SK-N-SH (cell line): ENCODE measurements around the gene CBLB. TPM values are rescaled to one million over a fixed set of nuclear protein-coding genes. Genes with fewer than 3 reads are reported as not detected.

Experiments
- CTCF ChIA-PET: fragments of 300-600, 350-600 bp; formaldehyde crosslinking; extraction: SDS; loops from one replicate; lab custom pipeline; 2021; lab: Yijun Ruan, JAX
- POLR2A ChIA-PET: fragments of 350-600 bp; sonication (Branson Sonifier 250); formaldehyde crosslinking; extraction: SDS; loops from one replicate; lab custom pipeline; 2020; ENCODE audit warnings: antibody characterized with exemption, inconsistent platforms; lab: Yijun Ruan, JAX
- DNase-seq: peaks from one replicate; pipeline ENCODE4 v3.0.0; 2012
- H2AFZ ChIP-seq: fragments of 200-600 bp; sonication (generic); 2 replicates; pipeline ENCODE4 v1.8.1; 2016; ENCODE audit warnings: antibody characterized with exemption, mild to moderate bottlenecking, low read depth
- H3F3A ChIP-seq: fragments of 200-600 bp; sonication (generic); replicated peaks from 2 replicates; pipeline ENCODE3; 2016; ENCODE audit warnings: antibody characterized with exemption, mild to moderate bottlenecking; ENCODE audit not compliant: insufficient read depth
- H3K27ac ChIP-seq, 2 experiments: fragments of 200-500 bp in 1 of 2; fragments of 200-600 bp in 1 of 2; sonication (Bioruptor generic) in 1 of 2; sonication (generic), shearing (Covaris generic) in 1 of 2; 2 replicates each; pipeline versions ENCODE4 v1.5.1 to v1.6.1; 2014 to 2016; ENCODE audit warnings: low read depth in 2 of 2, inconsistent platforms in 1 of 2, low read length in 1 of 2, mild to moderate bottlenecking in 1 of 2, mixed read lengths in 1 of 2
- H3K27me3 ChIP-seq: fragments of 200-600 bp; sonication (generic), shearing (Covaris generic); 2 replicates; pipeline ENCODE4 v1.6.1; 2016; ENCODE audit warnings: mixed run types; ENCODE audit not compliant: insufficient read depth
- H3K36me3 ChIP-seq, 2 experiments: fragments of 200-500 bp in 1 of 2; fragments of 200-600 bp in 1 of 2; sonication (Bioruptor generic) in 1 of 2; sonication (generic) in 1 of 2; replicated peaks in 1 of 2; 2 replicates each; pipeline versions ENCODE3 to v1.5.1; 2014 to 2016; ENCODE audit warnings: low read length in 1 of 2, mild to moderate bottlenecking in 1 of 2; ENCODE audit not compliant: insufficient read depth in 2 of 2, control insufficient read depth in 1 of 2
- H3K4me1 ChIP-seq, 2 experiments: fragments of 200-500 bp in 1 of 2; fragments of 200-600 bp in 1 of 2; sonication (Bioruptor generic) in 1 of 2; sonication (generic), shearing (Covaris generic) in 1 of 2; 2 replicates each; pipeline versions ENCODE4 v1.5.1 to v1.6.1; 2014 to 2016; ENCODE audit warnings: low read depth in 1 of 2, low read length in 1 of 2, mixed run types in 1 of 2; ENCODE audit not compliant: insufficient read depth in 2 of 2, control insufficient read depth in 1 of 2
- H3K4me2 ChIP-seq: fragments of 200-600 bp; sonication (generic), shearing (Covaris generic); 2 replicates; pipeline ENCODE4 v1.6.1; 2017; ENCODE audit warnings: mixed run types
- H3K4me3 ChIP-seq, 2 experiments: fragments of 200-500 bp in 1 of 2; fragments of 200-600 bp in 1 of 2; sonication (Bioruptor generic) in 1 of 2; sonication (generic), shearing (Covaris generic) in 1 of 2; 2 replicates each; pipeline versions ENCODE4 v1.5.1 to v1.8.1; 2014 to 2016; ENCODE audit warnings: low read depth in 2 of 2, inconsistent platforms in 1 of 2, low read length in 1 of 2, mild to moderate bottlenecking in 1 of 2, mixed read lengths in 1 of 2, moderate library complexity in 1 of 2
- H3K79me2 ChIP-seq: fragments of 200-600 bp; sonication (generic); 2 replicates; pipeline ENCODE4 v1.8.1; 2017; ENCODE audit warnings: mild to moderate bottlenecking; ENCODE audit not compliant: insufficient read depth
- H3K9ac ChIP-seq: fragments of 200-600 bp; sonication (generic); 2 replicates; pipeline ENCODE4 v1.6.1; 2017; ENCODE audit warnings: mixed run types
- H3K9me2 ChIP-seq: fragments of 200-600 bp; sonication (generic); 2 replicates; pipeline ENCODE4 v1.6.1; 2017; ENCODE audit warnings: mixed run types
- H3K9me3 ChIP-seq: fragments of 200-600 bp; sonication (generic); 2 replicates; pipeline ENCODE4 v1.6.1; 2017; ENCODE audit warnings: mixed run types, mild to moderate bottlenecking, moderate library complexity
- H4K20me1 ChIP-seq: fragments of 200-600 bp; sonication (generic); 2 replicates; pipeline ENCODE4 v1.6.1; 2017; ENCODE audit warnings: mild to moderate bottlenecking, mixed run types; ENCODE audit not compliant: insufficient read depth
- CTCF ChIP-seq: fragments of 200-600 bp; sonication (generic); IDR thresholded peaks from 2 replicates; pipeline ENCODE4 v1.6.1; 2017; ENCODE audit warnings: antibody characterized with exemption, mild to moderate bottlenecking, moderate library complexity
- ELF1 ChIP-seq: IDR thresholded peaks from 2 replicates; pipeline ENCODE4 v1.4.0; 2012
- EZH2phosphoT487 ChIP-seq: fragments of 200-600 bp; sonication (generic); IDR thresholded peaks from 2 replicates; pipeline ENCODE4 v1.6.1; 2017; ENCODE audit warnings: low read depth, mixed run types, mild to moderate bottlenecking, antibody characterized with exemption, moderate library complexity, borderline replicate concordance
- FOSL2 ChIP-seq: IDR thresholded peaks from 2 replicates; pipeline ENCODE4 v1.4.0; 2012; ENCODE audit warnings: low read depth, mild to moderate bottlenecking, moderate library complexity, borderline replicate concordance
- FOXJ3 ChIP-seq: sonication (generic); formaldehyde crosslinking; IDR thresholded peaks from 2 replicates; pipeline ENCODE4 v1.5.1; 2020; ENCODE audit warnings: mild to moderate bottlenecking, missing genetic modification reagents
- FOXM1 ChIP-seq: IDR thresholded peaks from 2 replicates; pipeline ENCODE4 v1.4.0; 2012; ENCODE audit warnings: low read depth, mild to moderate bottlenecking
- GATA2 ChIP-seq: sonication (generic); formaldehyde crosslinking; IDR thresholded peaks from 2 replicates; pipeline ENCODE4 v1.5.0; 2020; ENCODE audit warnings: mild to moderate bottlenecking, missing genetic modification reagents
- JUND ChIP-seq: IDR thresholded peaks from 2 replicates; pipeline ENCODE4 v1.4.0; 2012
- MEF2A ChIP-seq: IDR thresholded peaks from 2 replicates; pipeline ENCODE4 v1.4.0; 2012; ENCODE audit warnings: low read depth, borderline replicate concordance
- MXI1 ChIP-seq: IDR thresholded peaks from 2 replicates; pipeline ENCODE4 v1.6.1; 2012; ENCODE audit warnings: mild to moderate bottlenecking, low read depth, low read length, improper control_type of control experiment
- RAD21 ChIP-seq: IDR thresholded peaks from 2 replicates; pipeline ENCODE4 v1.6.1; 2012; ENCODE audit warnings: mild to moderate bottlenecking, low read length
- REST ChIP-seq: IDR thresholded peaks from 2 replicates; pipeline ENCODE4 v1.6.1; 2012; ENCODE audit warnings: mild to moderate bottlenecking, low read depth, low read length, moderate library complexity
- SMC3 ChIP-seq: IDR thresholded peaks from 2 replicates; pipeline ENCODE4 v1.6.1; 2012; ENCODE audit warnings: low read depth, low read length, improper control_type of control experiment
- TAF1 ChIP-seq: IDR thresholded peaks from 2 replicates; pipeline ENCODE4 v1.6.1; 2012; ENCODE audit warnings: low read depth, mild to moderate bottlenecking, low read length, moderate library complexity, borderline replicate concordance
- TCF12 ChIP-seq: IDR thresholded peaks from 2 replicates; pipeline ENCODE4 v1.4.0; 2012
- WGBS: methylation state at CpG from one replicate; pipeline ENCODE4 v1.1.6; 2017; ENCODE audit warnings: low lambda C conversion rate; 5-methylcytosine and 5-hydroxymethylcytosine counted together
- polyA plus RNA-seq, 3 experiments: library from polyadenylated mRNA; depleted of rRNA; stranded (reverse); fragments of >200 nt; gene quantifications; 2 replicates each; pipeline ENCODE4 v1.2.3, GENCODE V29; 2012

The CBLB gene
- polyA plus RNA-seq, 1 of the 3 experiments (the other 2 are of a cell fraction) = 4.4 TPM

- TF ChIP-seq TAF1 = no peak
- TF ChIP-seq RAD21 = no peak
- no peak for TF ChIP-seq EZH2phosphoT487
Observed at GRCh38 chr3:105688821-105689220, 180.0 kb downstream of the CBLB start (continued).

GRCh38 chr3:105686278-105686897 lies 182.4 kb downstream of the CBLB start:
- H2AFZ ChIP-seq = peak overlapping the region; percentile 72

GRCh38 chr3:105679951-105680350 lies 188.9 kb downstream of the CBLB start:
- no peak for TF ChIP-seq TCF12
- TF ChIP-seq FOXM1 = no peak
- no peak for TF ChIP-seq JUND
- no peak for TF ChIP-seq MEF2A
- TF ChIP-seq SMC3 = no peak
- TF ChIP-seq FOSL2 = no peak
- TF ChIP-seq MXI1 = no peak
- no peak for TF ChIP-seq GATA2 (CRISPR knock-in tag)
- no peak for TF ChIP-seq REST
- no peak for TF ChIP-seq FOXJ3 (CRISPR knock-in tag)
- ChIA-PET CTCF (interaction anchor here (1.8 kb wide), 1 partner anchor 930 kb away, joined by 7 read pairs; no protein-coding TSS in a partner anchor), POLR2A (no interaction called here)
- Histone ChIP-seq H3K9me2 (no peaks in the 10 kb centered on the region), H4K20me1 (no peaks in the 10 kb centered on the region), H3F3A (peaks cover 19% of the 10 kb centered on the region), H3K9ac (no peak overlapping the region), H3K4me3 (no peak overlapping the region), H2AFZ (no peak overlapping the region), H3K36me3 (peaks cover 36 to 74% of the 10 kb centered on the region in 2 experiments), H3K9me3 (no peaks in the 10 kb centered on the region), H3K4me2 (no peak overlapping the region), H3K27me3 (no peaks in the 10 kb centered on the region), H3K27ac (no peak overlapping the region), H3K79me2 (no peaks in the 10 kb centered on the region), H3K4me1 (no peaks in the 10 kb centered on the region)
- 95% methylated on average over 2 of the region's 2 CpGs for WGBS
- no peak for DNase-seq

More at GRCh38 chr3:105686278-105686897, 182.4 kb downstream of the CBLB start:
- H3F3A ChIP-seq = peaks cover 9% of the 10 kb centered on the region
- H3K4me3 ChIP-seq = no peak overlapping the region; a peak in 1 of 4 replicates
- H3K36me3 ChIP-seq = peaks cover 9 to 34% of the 10 kb centered on the region in 2 experiments
- TF ChIP-seq CTCF (peak; percentile 89), ELF1 (no peak), SMC3 (peak; percentile 59), RAD21 (peak; percentile 85), FOXM1 (no peak), JUND (no peak), FOXJ3 (CRISPR knock-in tag) (no peak), TCF12 (no peak)
- no peak overlapping the region for H3K27ac ChIP-seq
- CTCF ChIA-PET = interaction anchor here (0.7 to 2.6 kb wide), 8 partner anchors 15 to 1176 kb away, joined by 3 to 20 read pairs (median 4); no protein-coding TSS in a partner anchor
- H3K4me2 ChIP-seq = no peak overlapping the region
- no peak overlapping the region for H3K9ac ChIP-seq
- H3K4me1 ChIP-seq = peaks cover 0 to 25% of the 10 kb centered on the region in 2 experiments; a peak in 1 of 4 replicates
- H3K9me3 ChIP-seq = no peaks in the 10 kb centered on the region
- WGBS = 12% methylated on average over 2 of the region's 2 CpGs
- no peaks in the 10 kb centered on the region for H3K27me3 ChIP-seq
- peak; percentile 29 for DNase-seq
- H3K79me2 ChIP-seq = no peaks in the 10 kb centered on the region
- POLR2A ChIA-PET = no interaction called here
- no peaks in the 10 kb centered on the region for H4K20me1 ChIP-seq
- H3K9me2 ChIP-seq = no peaks in the 10 kb centered on the region
